KMS-11 (cell line): Measurements from ENCODE around the gene ADAT1.

ENCODE experiments used
- H2AFZ ChIP-seq: fragments of 200-600 bp; sonication (generic); 2 replicates; pipeline ENCODE4 v1.6.1; 2016; ENCODE audit warnings: antibody characterized with exemption, mixed run types, low read depth
- H3K27ac ChIP-seq: fragments of 200-600 bp; sonication (generic); 2 replicates; pipeline ENCODE4 v1.6.1; 2016; ENCODE audit warnings: mild to moderate bottlenecking, mixed run types
- H3K27me3 ChIP-seq: fragments of 200-600 bp; sonication (generic); 2 replicates; pipeline ENCODE4 v1.6.1; 2017; ENCODE audit warnings: mild to moderate bottlenecking, low read depth, mixed run types, moderate library complexity; ENCODE audit not compliant: insufficient read depth
- H3K36me3 ChIP-seq: fragments of 200-600 bp; sonication (generic); 2 replicates; pipeline ENCODE4 v1.6.1; 2017; ENCODE audit warnings: mild to moderate bottlenecking, mixed run types; ENCODE audit not compliant: insufficient read depth
- H3K4me1 ChIP-seq: fragments of 200-600 bp; sonication (generic); 2 replicates; pipeline ENCODE4 v1.6.1; 2016; ENCODE audit warnings: mild to moderate bottlenecking, low read depth, mixed run types; ENCODE audit not compliant: poor library complexity, severe bottlenecking
- H3K4me2 ChIP-seq: fragments of 200-600 bp; sonication (generic); 2 replicates; pipeline ENCODE4 v1.7.0; 2016; ENCODE audit warnings: mild to moderate bottlenecking, mixed run types
- H3K4me3 ChIP-seq: fragments of 200-600 bp; sonication (generic); IDR thresholded peaks from 2 replicates; pipeline ENCODE4 v1.6.1; 2017; ENCODE audit warnings: low read depth, low read length, mixed read lengths; ENCODE audit not compliant: insufficient read depth
- H3K79me2 ChIP-seq: fragments of 200-600 bp; sonication (generic); 2 replicates; pipeline ENCODE4 v1.6.1; 2016; ENCODE audit warnings: low read depth, mixed run types; ENCODE audit not compliant: insufficient read depth
- H3K9ac ChIP-seq: fragments of 200-600 bp; sonication (generic); 2 replicates; pipeline ENCODE4 v1.6.1; 2016; ENCODE audit warnings: mild to moderate bottlenecking, mixed run types
- H4K20me1 ChIP-seq: fragments of 200-600 bp; sonication (generic); 2 replicates; pipeline ENCODE4 v1.6.1; 2016; ENCODE audit warnings: mild to moderate bottlenecking, mixed run types; ENCODE audit not compliant: insufficient read depth
- TF ChIP-seq, protein P1 (sequence below): fragments of 200-600 bp; sonication (generic); conservative IDR thresholded peaks from 2 replicates; pipeline ENCODE4 v1.6.1; 2017; ENCODE audit warnings: low read depth, mild to moderate bottlenecking, antibody characterized with exemption, low read length, moderate library complexity, mixed read lengths

Gene ADAT1

GRCh38 chr16:75579281-75579834, 43.7 kb downstream of the ADAT1 start:
- no peaks in the 10 kb centered on the region for H3K79me2 ChIP-seq
- no peak overlapping the region for H3K27ac ChIP-seq
- TF ChIP-seq, protein P1, sequence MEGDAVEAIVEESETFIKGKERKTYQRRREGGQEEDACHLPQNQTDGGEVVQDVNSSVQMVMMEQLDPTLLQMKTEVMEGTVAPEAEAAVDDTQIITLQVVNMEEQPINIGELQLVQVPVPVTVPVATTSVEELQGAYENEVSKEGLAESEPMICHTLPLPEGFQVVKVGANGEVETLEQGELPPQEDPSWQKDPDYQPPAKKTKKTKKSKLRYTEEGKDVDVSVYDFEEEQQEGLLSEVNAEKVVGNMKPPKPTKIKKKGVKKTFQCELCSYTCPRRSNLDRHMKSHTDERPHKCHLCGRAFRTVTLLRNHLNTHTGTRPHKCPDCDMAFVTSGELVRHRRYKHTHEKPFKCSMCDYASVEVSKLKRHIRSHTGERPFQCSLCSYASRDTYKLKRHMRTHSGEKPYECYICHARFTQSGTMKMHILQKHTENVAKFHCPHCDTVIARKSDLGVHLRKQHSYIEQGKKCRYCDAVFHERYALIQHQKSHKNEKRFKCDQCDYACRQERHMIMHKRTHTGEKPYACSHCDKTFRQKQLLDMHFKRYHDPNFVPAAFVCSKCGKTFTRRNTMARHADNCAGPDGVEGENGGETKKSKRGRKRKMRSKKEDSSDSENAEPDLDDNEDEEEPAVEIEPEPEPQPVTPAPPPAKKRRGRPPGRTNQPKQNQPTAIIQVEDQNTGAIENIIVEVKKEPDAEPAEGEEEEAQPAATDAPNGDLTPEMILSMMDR = no peak
- H3K4me3 ChIP-seq = no peak overlapping the region
- H3K4me2 ChIP-seq = no peak overlapping the region
- H2AFZ ChIP-seq = no peak overlapping the region
- no peaks in the 10 kb centered on the region for H4K20me1 ChIP-seq
- 0 out of 2 replicates have a peak, but pooled peaks cover 3% of the 10 kb centered on the region for H3K36me3 ChIP-seq
- H3K9ac ChIP-seq = no peak overlapping the region
- no peaks in the 10 kb centered on the region for H3K4me1 ChIP-seq
- no peaks in the 10 kb centered on the region for H3K27me3 ChIP-seq

GRCh38 chr16:75578725-75579124, 44.4 kb downstream of the ADAT1 start:
- Histone ChIP-seq H3K36me3 (0 out of 2 replicates have a peak, but pooled peaks cover 3% of the 10 kb centered on the region), H3K79me2 (no peaks in the 10 kb centered on the region)

GRCh38 chr16:75578212-75578611, 44.9 kb downstream of the ADAT1 start:
- Histone ChIP-seq H3K4me1 (no peaks in the 10 kb centered on the region), H3K79me2 (no peaks in the 10 kb centered on the region), H3K27ac (no peak overlapping the region), H3K9ac (no peak overlapping the region), H2AFZ (no peak overlapping the region), H3K27me3 (no peaks in the 10 kb centered on the region), H3K4me2 (no peak overlapping the region), H4K20me1 (no peaks in the 10 kb centered on the region), H3K36me3 (0 out of 2 replicates have a peak, but pooled peaks cover 3% of the 10 kb centered on the region), H3K4me3 (no peak overlapping the region)
- TF ChIP-seq, protein P1 = no peak

More at GRCh38 chr16:75578725-75579124, 44.4 kb downstream of the ADAT1 start:
- no peak overlapping the region for H3K4me2 ChIP-seq
- no peaks in the 10 kb centered on the region for H3K4me1 ChIP-seq
- H3K9ac ChIP-seq = no peak overlapping the region
- no peak overlapping the region for H2AFZ ChIP-seq
- H3K4me3 ChIP-seq = no peak overlapping the region
- no peak overlapping the region for H3K27ac ChIP-seq
- no peaks in the 10 kb centered on the region for H3K27me3 ChIP-seq
- TF ChIP-seq, protein P1 = no peak
- no peaks in the 10 kb centered on the region for H4K20me1 ChIP-seq

GRCh38 chr16:75576384-75576811, 46.7 kb downstream of the ADAT1 start:
- Histone ChIP-seq H3K4me1 (no peaks in the 10 kb centered on the region), H3K4me3 (no peak overlapping the region), H2AFZ (no peak overlapping the region), H3K79me2 (no peaks in the 10 kb centered on the region), H3K9ac (no peak overlapping the region), H3K36me3 (0 out of 2 replicates have a peak, but pooled peaks cover 3% of the 10 kb centered on the region), H3K27me3 (no peaks in the 10 kb centered on the region), H3K27ac (no peak overlapping the region), H3K4me2 (no peak overlapping the region), H4K20me1 (no peaks in the 10 kb centered on the region)
- TF ChIP-seq, protein P1 = no peak
